Transverse colon (tissue), 4 donors: ENCODE results near the gene ZNF574.

Experiments
- EP300 ChIP-seq: sonication (generic); formaldehyde crosslinking; IDR thresholded peaks from one replicate; pipeline ENCODE4 v1.6.1; 2017; ENCODE audit warnings: antibody characterized with exemption, low read depth
- POLR2AphosphoS5 ChIP-seq, 3 donors: sonication (generic); formaldehyde crosslinking; IDR thresholded peaks; one replicate each; pipeline ENCODE4 v1.6.1; 2016; ENCODE audit warnings: antibody characterized with exemption in 3 of 3
- TF ChIP-seq, protein P1 (sequence below), 5 experiments: fragments of 200-600 bp in 3 of 5; fragments of 450-650 bp in 2 of 5; sonication (generic) in 3 of 5; IDR thresholded peaks; 1 replicate in 2 of 5; 2 replicates in 3 of 5; pipeline ENCODE4 v1.5.1; 2016 to 2017; ENCODE audit warnings: antibody characterized with exemption in 5 of 5, inconsistent platforms in 3 of 5, mild to moderate bottlenecking in 2 of 5, moderate library complexity in 1 of 5

DNA sequence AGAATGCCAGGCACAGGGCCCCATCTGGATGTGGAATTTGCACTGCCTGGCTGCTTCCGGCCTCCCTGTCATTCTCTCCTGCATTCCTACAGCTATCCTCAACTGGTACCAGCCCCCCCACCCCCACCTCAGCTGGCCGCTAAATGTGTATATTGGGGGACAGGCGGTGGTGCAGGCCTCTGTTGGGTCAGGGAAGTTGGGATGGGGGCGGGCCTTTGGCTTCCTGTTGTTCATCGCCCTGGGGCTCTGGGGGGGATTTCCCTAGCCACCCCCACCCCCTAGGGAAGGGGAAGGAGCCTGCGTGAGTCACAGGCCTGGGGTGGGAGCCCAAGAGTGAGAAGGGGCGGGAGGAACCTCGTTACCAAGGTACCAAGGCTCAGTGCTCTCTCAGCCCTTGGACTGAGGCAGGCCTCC lies 45.7 kb downstream of the ZNF574 start:
- TF ChIP-seq POLR2AphosphoS5 (IDR thresholded peaks at IDR 0.05), result no peak
- TF ChIP-seq, protein P1, sequence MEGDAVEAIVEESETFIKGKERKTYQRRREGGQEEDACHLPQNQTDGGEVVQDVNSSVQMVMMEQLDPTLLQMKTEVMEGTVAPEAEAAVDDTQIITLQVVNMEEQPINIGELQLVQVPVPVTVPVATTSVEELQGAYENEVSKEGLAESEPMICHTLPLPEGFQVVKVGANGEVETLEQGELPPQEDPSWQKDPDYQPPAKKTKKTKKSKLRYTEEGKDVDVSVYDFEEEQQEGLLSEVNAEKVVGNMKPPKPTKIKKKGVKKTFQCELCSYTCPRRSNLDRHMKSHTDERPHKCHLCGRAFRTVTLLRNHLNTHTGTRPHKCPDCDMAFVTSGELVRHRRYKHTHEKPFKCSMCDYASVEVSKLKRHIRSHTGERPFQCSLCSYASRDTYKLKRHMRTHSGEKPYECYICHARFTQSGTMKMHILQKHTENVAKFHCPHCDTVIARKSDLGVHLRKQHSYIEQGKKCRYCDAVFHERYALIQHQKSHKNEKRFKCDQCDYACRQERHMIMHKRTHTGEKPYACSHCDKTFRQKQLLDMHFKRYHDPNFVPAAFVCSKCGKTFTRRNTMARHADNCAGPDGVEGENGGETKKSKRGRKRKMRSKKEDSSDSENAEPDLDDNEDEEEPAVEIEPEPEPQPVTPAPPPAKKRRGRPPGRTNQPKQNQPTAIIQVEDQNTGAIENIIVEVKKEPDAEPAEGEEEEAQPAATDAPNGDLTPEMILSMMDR (IDR thresholded peaks at IDR 0.05), result no peak
- TF ChIP-seq EP300, result no peak
